Keratinocyte (primary cell): ENCODE data around the gene RPL18. TPM values are rescaled to one million over a fixed set of nuclear protein-coding genes. Genes with fewer than 3 reads are reported as not detected.

Experiments
- DNase-seq: peaks from one replicate; pipeline ENCODE4 v3.0.0-alpha.2; 2011; ENCODE audit warnings: low read depth, missing footprints, low spot score
- FAIRE-seq: peaks from 2 replicates; lab custom pipeline; 2011; peaks lifted over from hg19 to GRCh38; lab: Jason Lieb, UNC
- H2AFZ ChIP-seq: 2 replicates; pipeline ENCODE4 v1.6.0; 2012; ENCODE audit warnings: low read length, control low read depth, inconsistent platforms; ENCODE audit not compliant: control insufficient read depth
- H3K27ac ChIP-seq: 2 replicates; pipeline ENCODE4 v1.5.1; 2011; ENCODE audit warnings: low read length; ENCODE audit not compliant: control insufficient read depth, insufficient read depth
- H3K27me3 ChIP-seq: 3 replicates; pipeline ENCODE4 v1.6.0; 2011; ENCODE audit warnings: low read length; ENCODE audit not compliant: control insufficient read depth, insufficient read depth; ENCODE audit errors: extremely low read depth
- H3K36me3 ChIP-seq, 2 experiments: 2 replicates in 1 of 2; 3 replicates in 1 of 2; pipeline ENCODE4 v1.5.1; 2011; ENCODE audit warnings: low read length in 2 of 2, mild to moderate bottlenecking in 1 of 2; ENCODE audit not compliant: control insufficient read depth in 2 of 2, insufficient read depth in 2 of 2; ENCODE audit errors: extremely low read depth in 1 of 2
- H3K4me1 ChIP-seq: 3 replicates; pipeline ENCODE4 v1.5.1; 2011; ENCODE audit warnings: low read length; ENCODE audit not compliant: control insufficient read depth, insufficient read depth; ENCODE audit errors: extremely low read depth
- H3K4me2 ChIP-seq: 3 replicates; pipeline ENCODE4 v1.6.0; 2011; ENCODE audit warnings: low read depth, low read length; ENCODE audit not compliant: control insufficient read depth, insufficient read depth; ENCODE audit errors: extremely low read depth
- H3K4me3 ChIP-seq, 3 experiments: fragments of 200-600 bp in 1 of 3; sonication (generic) in 1 of 3; 2 replicates in 2 of 3; 3 replicates in 1 of 3; pipeline ENCODE4 v1.5.1; 2011 to 2016; ENCODE audit warnings: low read length in 3 of 3, mild to moderate bottlenecking in 3 of 3, control low read depth in 2 of 3, inconsistent platforms in 1 of 3, low read depth in 1 of 3, mixed read lengths in 1 of 3, mixed run types in 1 of 3, moderate library complexity in 1 of 3; ENCODE audit not compliant: control insufficient read depth in 2 of 3, insufficient read depth in 2 of 3; ENCODE audit errors: extremely low read depth in 1 of 3
- H3K79me2 ChIP-seq: 2 replicates; pipeline ENCODE4 v1.6.0; 2012; ENCODE audit warnings: low read length; ENCODE audit not compliant: control insufficient read depth, insufficient read depth
- H3K9ac ChIP-seq: 3 replicates; pipeline ENCODE4 v1.6.0; 2011; ENCODE audit warnings: low read length; ENCODE audit not compliant: control insufficient read depth, insufficient read depth; ENCODE audit errors: extremely low read depth
- H3K9me1 ChIP-seq: 3 replicates; pipeline ENCODE4 v1.6.0; 2011; ENCODE audit warnings: low read length; ENCODE audit not compliant: control insufficient read depth, insufficient read depth; ENCODE audit errors: extremely low read depth
- H3K9me3 ChIP-seq: 2 replicates; pipeline ENCODE4 v1.5.1; 2012; ENCODE audit warnings: low read depth, low read length; ENCODE audit not compliant: control insufficient read depth
- H4K20me1 ChIP-seq: 3 replicates; pipeline ENCODE4 v1.6.0; 2011; ENCODE audit warnings: low read length; ENCODE audit not compliant: control insufficient read depth, insufficient read depth; ENCODE audit errors: extremely low read depth
- CTCF ChIP-seq, 3 experiments: IDR thresholded peaks in 1 of 3; conservative IDR thresholded peaks in 1 of 3; optimal IDR thresholded peaks in 1 of 3; 2 replicates in 2 of 3; 3 replicates in 1 of 3; pipeline versions ENCODE3 to v1.5.1; 2011; ENCODE audit warnings: low read length in 3 of 3, mild to moderate bottlenecking in 3 of 3, moderate library complexity in 2 of 3, control low read depth in 1 of 3, inconsistent platforms in 1 of 3; ENCODE audit not compliant: insufficient read depth in 2 of 3; ENCODE audit errors: extremely low read depth in 1 of 3
- EZH2 ChIP-seq: IDR thresholded peaks from one replicate; pipeline ENCODE4 v1.6.1; 2012; ENCODE audit warnings: inconsistent platforms, mild to moderate bottlenecking, low read length, moderate library complexity
- dilution Hi-C: fragments of 300-500 bp; cut with MboI; formaldehyde crosslinking; loops from one replicate; pipeline ENCODE4 v1.7.0; 2020; ENCODE audit warnings: low sequenced_read_pairs; ENCODE audit not compliant: extremely low pct_ligation_motif_present
- polyA plus RNA-seq, 5 experiments: library from polyadenylated mRNA; depleted of rRNA in 3 of 5; stranded (reverse) in 3 of 5; stranded (forward) in 1 of 5; unstranded in 1 of 5; fragments of >200 nt; gene quantifications; 1 replicate in 1 of 5; 2 replicates in 3 of 5; 3 replicates in 1 of 5; pipeline versions ENCODE4 v1.2.1 to v1.2.3, GENCODE V29; 2011 to 2012; ENCODE audit warnings: missing spikeins in 2 of 5, low read depth in 1 of 5, low replicate concordance in 1 of 5

RPL18 gene
- polyA plus RNA-seq, 1 donor (not counting 4 experiments of a cell fraction or from before 2014, with no cell fraction given) = 1,015 TPM

- Histone ChIP-seq H3K9me3 (no peaks in the 10 kb centered on the region), H3K9me1 (no peaks in the 10 kb centered on the region), H3K4me3 (no peak overlapping the region), H3K27me3 (no peaks in the 10 kb centered on the region), H2AFZ (no peak overlapping the region), H3K4me1 (no peaks in the 10 kb centered on the region), H3K4me2 (no peak overlapping the region), H3K79me2 (no peaks in the 10 kb centered on the region), H3K9ac (no peak overlapping the region), H4K20me1 (no peaks in the 10 kb centered on the region), H3K27ac (no peak overlapping the region), H3K36me3 (no peaks in the 10 kb centered on the region)
- dilution Hi-C loops = no loop called here
- no peak for TF ChIP-seq EZH2
- TF ChIP-seq CTCF (optimal IDR thresholded peaks at IDR 0.05 in 1 of 3, IDR thresholded peaks at IDR 0.05 in 1 of 3, conservative IDR thresholded peaks at IDR 0.05 in 1 of 3; ENCODE audit: extremely low read depth in 1 of 3, insufficient read depth in 2 of 3, low read length in 3 of 3) = no peak
- FAIRE-seq (no peak), DNase-seq (no peak)
These were observed 22.7 kb downstream of the RPL18 start for GRCh38 chr19:48596237-48596636.

GRCh38 chr19:48595833-48596232 lies 23.1 kb downstream of the RPL18 start:
- H3K4me1 ChIP-seq = no peaks in the 10 kb centered on the region
- DNase-seq (no peak), FAIRE-seq (no peak)
- no peaks in the 10 kb centered on the region for H3K27me3 ChIP-seq
- dilution Hi-C loops = no loop called here
- H3K9me3 ChIP-seq = no peaks in the 10 kb centered on the region
- H3K4me2 ChIP-seq = no peak overlapping the region
- no peak overlapping the region for H2AFZ ChIP-seq
- H3K27ac ChIP-seq = no peak overlapping the region
- TF ChIP-seq EZH2 (no peak), CTCF (optimal IDR thresholded peaks at IDR 0.05 in 1 of 3, IDR thresholded peaks at IDR 0.05 in 1 of 3, conservative IDR thresholded peaks at IDR 0.05 in 1 of 3; ENCODE audit: extremely low read depth in 1 of 3, insufficient read depth in 2 of 3, low read length in 3 of 3) (no peak)
- H3K4me3 ChIP-seq = no peak overlapping the region
- H3K36me3 ChIP-seq = no peaks in the 10 kb centered on the region
- H3K9ac ChIP-seq = no peak overlapping the region
- no peaks in the 10 kb centered on the region for H3K79me2 ChIP-seq
- H3K9me1 ChIP-seq = no peaks in the 10 kb centered on the region
- no peaks in the 10 kb centered on the region for H4K20me1 ChIP-seq
